Measurements from ENCODE around the gene LSM14A. TPM values are rescaled to one million over a fixed set of nuclear protein-coding genes. Genes with fewer than 3 reads are reported as not detected.
A peak's percentile ranks its signal among the peaks of the same experiment; 100 is the strongest.
"Not testable (repeated sequence)": the region's sequence is repeated elsewhere in the genome, so short reads cannot be mapped to it uniquely, and the experiment has no call there.

Gene LSM14A
- total RNA-seq, 1 donor from 2014 or later, result 66.6 TPM

GRCh38 chr19:34243876-34244578 lies 71.7 kb downstream of the LSM14A start:
- peak; percentile 48 for ATAC-seq
- intact Hi-C loops (cut with micrococcal nuclease), result no loop called here

DNA sequence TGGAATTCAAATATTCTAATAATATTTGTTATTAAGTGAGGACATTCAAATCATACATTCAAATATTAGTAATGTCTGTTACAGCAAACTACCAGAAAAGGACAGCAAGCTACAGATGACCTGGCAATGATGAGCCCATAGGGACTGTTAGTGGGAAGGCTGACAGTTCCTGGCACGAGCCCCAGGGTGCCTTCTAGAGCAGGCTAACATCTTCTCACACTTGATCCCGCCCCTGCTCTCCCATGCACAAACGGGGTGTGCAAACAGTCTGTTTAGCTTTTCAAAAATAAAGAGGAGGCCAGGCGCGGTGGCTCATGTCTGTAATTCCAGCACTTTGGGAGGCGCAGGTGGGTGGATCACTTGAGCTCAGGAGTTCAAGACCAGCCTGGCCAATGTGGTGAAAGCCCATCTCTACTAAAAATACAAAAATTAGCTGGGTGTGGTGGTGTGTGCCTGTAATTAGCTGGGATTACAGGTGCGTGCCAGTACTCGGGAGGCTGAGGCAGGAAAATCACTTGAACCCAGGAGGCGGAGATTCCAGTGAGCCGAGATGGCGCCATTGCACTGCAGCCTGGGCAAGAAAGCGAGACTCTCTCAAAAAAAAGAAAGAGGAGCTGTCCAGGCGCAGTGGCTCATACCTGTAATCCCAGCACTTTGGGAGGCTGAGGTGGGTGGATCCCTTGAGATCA lies 72.5 kb downstream of the LSM14A start:
- DNase-seq (peak; percentile 40), ATAC-seq (peak; percentile 54)
- intact Hi-C loops (cut with micrococcal nuclease), result no loop called here

More at GRCh38 chr19:34243876-34244578, 71.7 kb downstream of the LSM14A start:
- no peak for DNase-seq

DNA sequence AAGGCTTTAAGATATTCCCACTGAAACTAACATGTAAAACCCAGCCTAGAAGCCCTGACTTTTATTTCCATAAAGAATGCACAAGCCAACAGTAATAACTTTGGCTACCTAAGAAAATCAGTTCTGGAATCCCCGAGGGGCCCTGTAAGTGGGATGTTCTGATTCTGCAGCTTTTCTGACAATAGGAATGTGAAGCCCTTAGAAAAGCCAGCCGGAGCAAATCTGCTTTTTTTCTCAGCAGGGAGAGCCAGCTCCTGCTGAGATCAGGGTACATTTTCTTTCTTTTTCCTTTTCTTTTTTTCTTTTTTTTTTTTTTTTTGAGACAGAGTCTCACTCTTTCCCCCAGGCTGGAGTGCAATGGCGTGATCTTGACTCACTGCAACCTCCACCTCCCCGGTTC lies 74.0 kb downstream of the LSM14A start:
- no peak for DNase-seq
- intact Hi-C loops (cut with micrococcal nuclease), result no loop called here
- ATAC-seq, result no peak

- intact Hi-C loops (cut with micrococcal nuclease), result no loop called here
- DNase-seq (no peak), ATAC-seq (no peak)
These were observed 76.6 kb downstream of the LSM14A start for GRCh38 chr19:34248941-34249340.

DNA sequence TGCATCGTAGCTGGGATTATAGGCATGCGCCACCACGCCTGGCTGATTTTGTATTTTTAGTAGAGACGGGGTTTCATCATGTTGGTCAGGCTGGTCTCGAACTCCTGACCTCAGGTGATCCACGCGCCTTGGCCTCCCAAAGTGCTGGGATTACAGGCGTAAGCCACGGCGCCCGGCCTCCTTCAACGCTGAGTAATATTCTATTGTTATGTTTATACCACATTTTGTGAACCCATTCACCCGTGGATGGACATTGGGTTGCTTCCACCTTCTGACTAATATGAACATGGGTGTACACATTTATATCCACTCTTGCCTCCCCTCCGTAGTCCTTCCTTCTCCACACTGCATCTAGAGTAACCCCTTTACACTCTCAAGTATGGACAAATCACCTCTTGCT lies 80.9 kb downstream of the LSM14A start:
- intact Hi-C loops (cut with micrococcal nuclease); DNase-seq; ATAC-seq: not testable (repeated sequence)

- ATAC-seq; DNase-seq; intact Hi-C loops (cut with micrococcal nuclease): not testable (repeated sequence)
These were observed 81.4 kb downstream of the LSM14A start for GRCh38 chr19:34253681-34254045.

DNA sequence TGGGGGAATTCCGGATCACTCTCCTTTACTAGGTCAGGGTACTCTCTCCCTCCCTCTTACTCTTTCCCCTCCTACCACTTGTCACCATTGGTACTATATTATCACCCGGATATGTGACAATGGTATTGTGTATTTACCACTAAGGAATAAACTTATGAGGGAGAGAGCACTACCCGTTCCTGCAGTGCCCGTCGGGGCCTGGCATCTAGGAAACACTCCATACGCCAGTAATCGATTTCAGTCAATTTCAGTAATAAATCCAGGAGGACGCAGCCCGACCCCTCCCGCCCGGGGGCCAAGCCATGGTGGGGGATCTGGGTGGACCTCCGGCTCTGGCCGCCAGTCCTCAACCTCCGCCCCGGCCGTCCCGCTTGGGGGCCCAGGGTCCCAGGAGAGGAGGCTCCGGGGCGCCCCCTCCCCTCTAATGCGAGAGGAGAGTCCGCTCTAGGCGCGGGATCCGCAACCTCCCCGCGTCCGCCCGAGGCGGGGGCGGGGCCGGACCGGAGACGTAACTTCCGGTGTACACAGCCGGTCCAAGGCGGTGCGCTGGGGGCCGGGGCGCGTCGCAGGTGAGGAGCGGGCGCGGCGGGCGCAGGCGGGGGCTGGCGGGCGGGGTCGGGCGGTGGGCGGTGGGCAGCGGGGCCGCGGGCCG lies 81.9 kb downstream of the LSM14A start, which contains the start of gene GARRE1:
Gene GARRE1, plus strand, starts transcription at position 509 of the 652 bp plus-strand sequence. CDS start 45,920 bp downstream, outside the sequence.
- DNase-seq (peak; percentile 93), ATAC-seq (peak; percentile 93)
- intact Hi-C loops (cut with micrococcal nuclease), result no loop called here

GRCh38 chr19:34254698-34255432 lies 82.6 kb downstream of the LSM14A start:
- intact Hi-C loops (cut with micrococcal nuclease), result no loop called here
- DNase-seq (peak; percentile 66), ATAC-seq (peak; percentile 59)

DNA sequence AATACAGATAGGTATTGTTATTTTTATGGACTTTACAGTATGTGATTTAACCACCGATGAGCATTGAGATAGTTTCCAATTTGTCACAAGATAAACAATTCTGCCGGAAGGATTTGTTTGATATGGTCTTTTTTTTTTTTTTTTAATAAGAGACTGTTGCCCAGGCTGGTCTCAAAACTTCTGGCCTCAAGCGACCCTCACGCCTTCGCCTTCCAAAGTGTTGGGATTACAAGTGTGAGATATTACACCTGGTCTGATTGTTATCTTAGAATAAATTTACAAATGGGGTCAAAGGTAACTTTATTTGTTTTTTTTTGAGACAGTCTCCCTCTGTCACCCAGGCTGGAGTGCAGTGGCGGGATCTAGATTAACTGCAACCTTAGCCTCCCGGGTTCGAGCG lies 83.2 kb downstream of the LSM14A start:
- DNase-seq, result no peak
- intact Hi-C loops (cut with micrococcal nuclease), result no loop called here
- ATAC-seq, result no peak

GRCh38 chr19:34256835-34257558 lies 84.7 kb downstream of the LSM14A start:
- DNase-seq, result no peak
- ATAC-seq, result no peak
- intact Hi-C loops (cut with micrococcal nuclease), result no loop called here

DNA sequence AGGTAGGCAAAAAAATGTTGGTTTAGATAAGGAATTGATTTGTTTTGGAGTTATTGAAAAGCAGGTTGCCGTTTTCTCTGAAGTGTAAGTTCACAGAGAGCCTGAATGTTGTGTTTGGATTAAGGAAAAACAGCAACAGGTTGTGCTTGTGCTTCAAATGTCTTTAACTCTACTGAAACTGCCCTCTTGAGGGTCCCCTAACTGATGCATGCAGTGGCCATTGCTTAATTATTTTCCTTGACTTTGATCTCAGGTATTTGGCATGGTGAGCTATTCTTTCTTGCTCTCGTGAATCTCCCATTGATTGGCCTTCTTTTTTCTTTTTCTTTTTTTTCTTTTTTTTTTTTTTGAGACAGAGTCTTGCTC lies 85.2 kb downstream of the LSM14A start:
- no peak for DNase-seq
- intact Hi-C loops (cut with micrococcal nuclease), result no loop called here
- no peak for ATAC-seq

DNA sequence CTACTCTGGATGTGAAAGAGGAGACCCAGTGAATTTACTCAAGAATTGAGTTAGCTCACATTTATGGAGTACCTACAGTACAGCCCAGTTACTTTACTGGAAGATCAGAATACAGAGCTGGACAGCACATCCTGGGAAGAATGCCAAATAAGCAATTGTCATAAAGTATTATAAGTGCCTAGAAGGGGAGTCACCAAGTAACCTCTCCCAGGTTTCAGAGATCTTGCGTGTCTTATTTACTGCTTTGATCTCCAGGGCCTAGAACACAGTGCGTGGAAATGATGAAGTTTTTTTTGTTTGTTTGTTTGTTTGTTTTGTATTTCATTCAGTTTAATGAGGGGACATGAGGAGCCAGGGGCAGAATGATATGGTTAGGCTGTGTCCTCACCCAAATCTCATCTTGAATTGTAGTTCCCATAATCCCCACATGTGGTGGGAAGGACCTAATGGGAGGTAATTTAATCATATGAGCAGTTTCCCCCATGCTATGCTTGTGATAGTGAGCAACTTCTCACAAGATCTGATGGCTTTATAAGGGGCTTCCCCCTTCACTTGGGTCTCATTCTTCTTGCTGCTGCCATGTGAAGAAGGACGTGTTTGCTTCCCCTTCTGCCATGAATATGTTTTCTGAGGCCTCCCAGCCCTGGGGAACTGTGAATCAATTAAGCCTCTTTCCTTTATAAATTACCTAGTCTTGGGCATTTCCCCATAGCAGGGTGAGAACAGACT lies 87.2 kb downstream of the LSM14A start:
- ATAC-seq (no peak), DNase-seq (no peak)
- intact Hi-C loops (cut with micrococcal nuclease), result no loop called here

DNA sequence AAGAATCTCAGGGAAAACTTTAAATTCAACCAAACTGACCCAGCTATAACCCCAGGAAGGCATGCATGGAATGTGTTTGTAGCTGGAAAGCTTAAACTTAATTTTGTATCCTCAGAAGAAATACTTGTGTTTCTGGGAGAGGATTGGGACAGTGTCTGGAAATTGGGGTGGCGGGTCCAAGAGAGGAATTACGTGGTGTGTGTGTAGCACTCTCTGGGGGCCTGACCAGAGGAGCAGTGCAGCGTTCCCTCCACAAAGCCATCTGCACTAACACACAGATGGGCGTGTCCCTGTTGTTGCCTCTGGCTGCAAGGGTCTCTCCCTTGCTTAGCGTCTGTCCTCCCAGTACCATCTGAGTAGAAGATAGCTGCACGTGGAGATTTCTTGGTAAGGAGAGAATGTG lies 88.5 kb downstream of the LSM14A start:
- intact Hi-C loops (cut with micrococcal nuclease), result no loop called here
- ATAC-seq (peak; percentile 45), DNase-seq (no peak)

GRCh38 chr19:34261334-34262109 lies 89.2 kb downstream of the LSM14A start:
- intact Hi-C loops (cut with micrococcal nuclease), result no loop called here
- peak; percentile 24 for ATAC-seq
- DNase-seq, result no peak

DNA sequence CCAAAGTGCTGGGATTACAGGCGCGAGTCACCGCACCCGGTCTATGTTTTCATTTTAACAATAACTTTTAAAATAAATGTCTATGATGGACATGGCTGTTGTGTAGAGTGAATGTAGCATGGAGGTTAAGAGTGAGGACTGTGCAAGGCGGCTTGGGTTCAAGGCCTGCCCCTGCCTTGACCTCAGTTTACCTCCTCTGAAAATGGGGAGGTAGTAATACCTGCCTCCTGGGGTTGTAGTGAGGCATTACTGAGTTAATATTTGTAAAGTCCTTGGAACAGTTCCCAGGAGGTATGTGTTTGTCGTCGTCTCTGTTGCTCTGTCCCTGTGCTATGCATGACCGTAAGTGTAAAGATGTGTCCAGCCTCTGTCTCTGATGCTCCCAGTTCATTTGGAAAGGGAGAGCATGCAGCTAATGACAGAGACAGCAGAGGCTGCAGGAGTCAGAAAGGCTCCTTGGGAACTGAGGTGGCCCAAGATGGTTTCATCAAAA lies 91.5 kb downstream of the LSM14A start:
- no peak for ATAC-seq
- DNase-seq, result no peak
- intact Hi-C loops (cut with micrococcal nuclease), result no loop called here

GRCh38 chr19:34265221-34265650 lies 92.9 kb downstream of the LSM14A start:
- no peak for DNase-seq
- intact Hi-C loops (cut with micrococcal nuclease), result no loop called here
- peak; percentile 31 for ATAC-seq

- no peak for DNase-seq
- no peak for ATAC-seq
- intact Hi-C loops (cut with micrococcal nuclease), result no loop called here
These were observed 96.8 kb downstream of the LSM14A start for GRCh38 chr19:34269081-34269480.
